IMR-90 (cell line): ENCODE measurements around the gene GRID1.

Source experiments
- CTCF ChIP-seq: conservative IDR thresholded peaks from 2 replicates; pipeline ENCODE4 v1.5.1; 2012; ENCODE audit warnings: mild to moderate bottlenecking, low read depth, low read length, improper control_type of control experiment
- POLR2A ChIP-seq: IDR thresholded peaks from 2 replicates; pipeline ENCODE4 v1.6.1; 2012; ENCODE audit warnings: mild to moderate bottlenecking, low read depth, low read length

- TF ChIP-seq POLR2A (no peak), CTCF (no peak)
These were observed 572.0 kb downstream of the GRID1 start for GRCh38 chr10:85794553-85794952.
